ENCODE results near the gene EMILIN3. TPM values are rescaled to one million over a fixed set of nuclear protein-coding genes. Genes with fewer than 3 reads are reported as not detected.

The EMILIN3 gene
- total RNA-seq, 1 experiment from 2014 or later = not detected

GRCh38 chr20:41406353-41406752, 39.7 kb upstream of the EMILIN3 start:
- H3K4me2 ChIP-seq (ENCODE audit: low read length) = no peak overlapping the region
- H3K9me2 ChIP-seq (ENCODE audit: insufficient read depth) = no peaks in the 10 kb centered on the region
- POLR2A ChIA-PET = no interaction called here
- DNase-seq (ENCODE audit: low read depth, low spot score) (no peak), ATAC-seq (no peak)
- H3K4me3 ChIP-seq (replicated peaks in 1 of 2; ENCODE audit: low read depth in 1 of 2, low read length in 2 of 2) = no peak overlapping the region
- no peaks in the 10 kb centered on the region for H3K9me3 ChIP-seq (ENCODE audit: control insufficient read depth in 1 of 2, insufficient read depth in 1 of 2, low read depth in 1 of 2, low read length in 2 of 2)
- TF ChIP-seq SP1 (IDR thresholded peaks at IDR 0.05; ENCODE audit: low read depth) (no peak), TCF7L2 (IDR thresholded peaks at IDR 0.05; ENCODE audit: borderline replicate concordance, extremely low read depth, insufficient read depth, insufficient read length) (no peak), SRF (IDR thresholded peaks at IDR 0.05; ENCODE audit: low read depth) (no peak), SIN3A (IDR thresholded peaks at IDR 0.05; ENCODE audit: low read depth) (no peak), POLR2AphosphoS5 (IDR thresholded peaks at IDR 0.05; ENCODE audit: low read depth, low read length) (no peak), CTCF (IDR thresholded peaks at IDR 0.05 in 2 of 3, conservative IDR thresholded peaks at IDR 0.05 in 1 of 3; ENCODE audit: borderline replicate concordance in 1 of 3, insufficient read depth in 1 of 3, low read depth in 2 of 3, low read length in 2 of 3) (no peak), EGR1 (IDR thresholded peaks at IDR 0.05; ENCODE audit: low read depth) (no peak), ZFX (IDR thresholded peaks at IDR 0.05) (no peak), EZH2phosphoT487 (IDR thresholded peaks at IDR 0.05; ENCODE audit: borderline replicate concordance) (no peak), MAX (IDR thresholded peaks at IDR 0.05) (no peak), ZBTB33 (IDR thresholded peaks at IDR 0.05; ENCODE audit: extremely low read depth, insufficient replicate concordance, low read length) (no peak), POLR2A (IDR thresholded peaks at IDR 0.05; ENCODE audit: borderline replicate concordance, extremely low read depth, insufficient read depth, insufficient read length) (no peak), JUND (IDR thresholded peaks at IDR 0.05) (no peak), ELF1 (IDR thresholded peaks at IDR 0.05; ENCODE audit: borderline replicate concordance, low read depth) (no peak), REST (IDR thresholded peaks at IDR 0.05; ENCODE audit: low read depth) (no peak)
- H4K20me1 ChIP-seq (ENCODE audit: insufficient read depth) = no peaks in the 10 kb centered on the region
- H2AFZ ChIP-seq (ENCODE audit: low read depth, low read length, poor library complexity, severe bottlenecking) = no peak overlapping the region
- H3K4me1 ChIP-seq (ENCODE audit: control insufficient read depth in 1 of 2, insufficient read depth in 2 of 2, low read length in 2 of 2) = no peaks in the 10 kb centered on the region
- RAD21 ChIA-PET (ENCODE audit: low non-redundant PET in 1 of 2, low total read pairs in 2 of 2, uncharacterized antibody in 2 of 2, unreplicated experiment in 2 of 2) = no interaction called here
- CTCF ChIA-PET = no interaction called here
- no peaks in the 10 kb centered on the region for H3K27me3 ChIP-seq (ENCODE audit: insufficient read depth, low read length)
- intact Hi-C loops (cut with micrococcal nuclease) = no loop called here
- peaks cover 0 to 2% of the 10 kb centered on the region in 2 experiments; a peak in 2 of 4 replicates for H3K36me3 ChIP-seq (ENCODE audit: control insufficient read depth in 1 of 2, insufficient read depth in 2 of 2, low read length in 2 of 2)
- no peaks in the 10 kb centered on the region for H3K79me2 ChIP-seq (ENCODE audit: insufficient read depth, low read length)
- BruUV-seq (replicated peaks) = no TSS peak
- no peak overlapping the region for H3K9ac ChIP-seq (ENCODE audit: low read length)
- no peak overlapping the region for H3K27ac ChIP-seq (ENCODE audit: low read depth, low read length)
